HepG2 (cell line): Measurements from ENCODE around the gene TMEM217. TPM values are rescaled to one million over a fixed set of nuclear protein-coding genes. Genes with fewer than 3 reads are reported as not detected.
A peak's percentile ranks its signal among the peaks of the same experiment; 100 is the strongest.

Experiments
- AKAP8 ChIP-seq: sonication (generic); formaldehyde crosslinking; IDR thresholded peaks from 2 replicates; pipeline ENCODE4 v1.5.1; 2020; ENCODE audit warnings: mild to moderate bottlenecking, missing genetic modification reagents
- ARNTL ChIP-seq: sonication (generic); formaldehyde crosslinking; IDR thresholded peaks from 2 replicates; pipeline ENCODE4 v1.4.0; 2020; ENCODE audit warnings: mild to moderate bottlenecking, missing genetic modification reagents
- BORCS8-MEF2B ChIP-seq: sonication (generic); formaldehyde crosslinking; IDR thresholded peaks from 2 replicates; pipeline ENCODE4 v1.8.0; 2022; ENCODE audit warnings: mild to moderate bottlenecking, missing genetic modification reagents
- CBX1 ChIP-seq: IDR thresholded peaks from one replicate; pipeline ENCODE4 v1.6.1; 2016; ENCODE audit warnings: antibody characterized with exemption, low read depth
- DZIP1 ChIP-seq: sonication (generic); formaldehyde crosslinking; IDR thresholded peaks from 2 replicates; pipeline ENCODE4 v1.5.0; 2020; ENCODE audit warnings: mild to moderate bottlenecking, missing genetic modification reagents
- EEA1 ChIP-seq: sonication (generic); formaldehyde crosslinking; IDR thresholded peaks from 2 replicates; pipeline ENCODE4 v1.5.1; 2020; ENCODE audit warnings: mild to moderate bottlenecking, missing genetic modification reagents, borderline replicate concordance
- KMT2A ChIP-seq: sonication (generic); formaldehyde crosslinking; IDR thresholded peaks from 2 replicates; pipeline ENCODE4 v1.4.0; 2020; ENCODE audit warnings: missing genetic modification reagents
- MNT ChIP-seq: fragments of 450-650 bp; IDR thresholded peaks from 2 replicates; pipeline ENCODE4 v1.6.1; 2016
- NCOA5 ChIP-seq: sonication (generic); formaldehyde crosslinking; IDR thresholded peaks from 2 replicates; pipeline ENCODE4 v1.4.0; 2020; ENCODE audit warnings: missing genetic modification reagents
- NFKB2 ChIP-seq: sonication (generic); formaldehyde crosslinking; IDR thresholded peaks from 2 replicates; pipeline ENCODE4 v1.4.0; 2020; ENCODE audit warnings: missing genetic modification reagents, borderline replicate concordance
- NR1H2 ChIP-seq: sonication (generic); formaldehyde crosslinking; IDR thresholded peaks from 2 replicates; pipeline ENCODE4 v1.8.1; 2022; ENCODE audit warnings: low read depth, missing genetic modification reagents, borderline replicate concordance
- SETDB1 ChIP-seq: sonication (generic); formaldehyde crosslinking; IDR thresholded peaks from 2 replicates; pipeline ENCODE4 v1.5.1; 2020; ENCODE audit warnings: missing genetic modification reagents, mild to moderate bottlenecking, borderline replicate concordance
- TGIF2 ChIP-seq: IDR thresholded peaks from 2 replicates; pipeline ENCODE4 v1.6.1; 2016; ENCODE audit warnings: control low read depth, missing compliant biosample characterization
- THAP11 ChIP-seq: IDR thresholded peaks from 2 replicates; pipeline ENCODE4 v1.6.1; 2016; ENCODE audit warnings: missing biosample characterization, missing genetic modification reagents
- TRAFD1 ChIP-seq: sonication (generic); formaldehyde crosslinking; IDR thresholded peaks from 2 replicates; pipeline ENCODE4 v1.5.1; 2020; ENCODE audit warnings: missing genetic modification reagents, mild to moderate bottlenecking, borderline replicate concordance
- ZBTB37 ChIP-seq: sonication (generic); formaldehyde crosslinking; IDR thresholded peaks from 2 replicates; pipeline ENCODE4 v1.4.0; 2020; ENCODE audit warnings: mild to moderate bottlenecking, missing genetic modification reagents
- ZNF136 ChIP-seq: sonication (generic); formaldehyde crosslinking; IDR thresholded peaks from 2 replicates; pipeline ENCODE4 v1.8.1; 2022; ENCODE audit warnings: low read depth, mild to moderate bottlenecking, moderate library complexity, missing genetic modification reagents
- ZNF331 ChIP-seq: sonication (generic); formaldehyde crosslinking; IDR thresholded peaks from 2 replicates; pipeline ENCODE4 v1.4.0; 2020; ENCODE audit warnings: missing genetic modification reagents
- ZNF577 ChIP-seq: sonication (generic); formaldehyde crosslinking; IDR thresholded peaks from 2 replicates; pipeline ENCODE4 v1.4.0; 2020; ENCODE audit warnings: mild to moderate bottlenecking, low read depth, missing genetic modification reagents, borderline replicate concordance
- ZNF670 ChIP-seq: sonication (generic); formaldehyde crosslinking; IDR thresholded peaks from 2 replicates; pipeline ENCODE4 v1.8.0; 2022; ENCODE audit warnings: mild to moderate bottlenecking, missing genetic modification reagents, borderline replicate concordance
- ZNF703 ChIP-seq: sonication (generic); formaldehyde crosslinking; IDR thresholded peaks from 2 replicates; pipeline ENCODE4 v1.5.1; 2020; ENCODE audit warnings: missing genetic modification reagents, mild to moderate bottlenecking, moderate library complexity, borderline replicate concordance
- polyA plus RNA-seq, 8 experiments: library from polyadenylated mRNA; depleted of rRNA in 3 of 8; stranded (reverse) in 7 of 8; unstranded in 1 of 8; fragments of >200 nt; fragmentation: Illumina TruSeq in 4 of 8; extraction: Trizol in 4 of 8; gene quantifications; 2 replicates each; pipeline versions ENCODE4 v1.2.1 to v1.2.3, GENCODE V29; 2011 to 2016; ENCODE audit warnings: low read depth in 4 of 8, missing spikeins in 1 of 8, mixed read lengths in 1 of 8; ENCODE audit not compliant: insufficient read depth in 1 of 8
- total RNA-seq, 5 experiments: library from RNA; depleted of rRNA; stranded (reverse); fragments of >200 nt; fragmentation: Illumina TruSeq; extraction: Trizol; gene quantifications; 2 replicates each; pipeline ENCODE4 v1.2.3, GENCODE V29; 2016; ENCODE audit warnings: low read depth in 1 of 5

TMEM217 gene
- total and polyA plus RNA-seq, 2 of the 13 experiments (the other 11 are each of a cell fraction or from before 2014, with no cell fraction given) = 2.3 to 3.4 TPM

- TF ChIP-seq MNT (no peak), NR1H2 (peak; percentile 4; the same call in 1 of the 2 replicates), NFKB2 (CRISPR knock-in tag) (0 out of 2 replicates have a peak, but pooled peaks have one; percentile 15), THAP11 (no peak), TGIF2 (CRISPR knock-in tag) (no peak), ZNF331 (CRISPR knock-in tag) (no peak; the same call in 1 of the 2 replicates), ZNF703 (0 out of 2 replicates have a peak, but pooled peaks have one; percentile 34), CBX1 (no peak), ZNF577 (no peak), ZNF670 (CRISPR knock-in tag) (peak; percentile 80), SETDB1 (CRISPR knock-in tag) (no peak), DZIP1 (CRISPR knock-in tag) (peak; percentile 88; the same call in 1 of the 2 replicates), BORCS8-MEF2B (peak; percentile 45; the same call in 1 of the 2 replicates), KMT2A (CRISPR knock-in tag) (peak; percentile 49; the same call in 1 of the 2 replicates), ZNF136 (CRISPR knock-in tag) (no peak; the same call in 1 of the 2 replicates), ARNTL (no peak), NCOA5 (CRISPR knock-in tag) (0 out of 2 replicates have a peak, but pooled peaks have one; percentile 13), EEA1 (peak; percentile 90), ZBTB37 (CRISPR knock-in tag) (no peak), TRAFD1 (CRISPR knock-in tag) (no peak), AKAP8 (peak; percentile 45; the same call in 1 of the 2 replicates)
Observed at GRCh38 chr6:37171201-37171969, 86.6 kb downstream of the TMEM217 start (continued).
